ENCODE data around the gene NAPA.

DNA sequence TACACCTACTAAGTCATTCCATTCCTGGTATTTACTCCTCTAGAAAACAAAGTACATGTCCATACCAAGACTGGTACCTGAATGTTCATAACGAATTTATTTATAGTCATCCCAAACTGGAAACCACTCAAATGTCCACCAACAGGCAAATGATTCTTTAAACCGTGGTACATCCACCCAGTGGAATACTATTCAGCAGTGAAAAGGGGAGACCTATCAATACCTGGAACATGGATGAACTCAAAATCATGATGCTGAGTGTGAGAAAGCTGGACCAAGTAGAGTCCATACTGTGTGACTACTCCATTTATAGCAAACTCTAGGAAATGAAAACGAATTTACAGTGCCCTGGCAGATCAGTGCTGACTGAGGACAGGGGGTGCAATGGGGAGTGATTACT is 11.9 kb upstream of the NAPA start:
- TF ChIP-seq, protein P1, sequence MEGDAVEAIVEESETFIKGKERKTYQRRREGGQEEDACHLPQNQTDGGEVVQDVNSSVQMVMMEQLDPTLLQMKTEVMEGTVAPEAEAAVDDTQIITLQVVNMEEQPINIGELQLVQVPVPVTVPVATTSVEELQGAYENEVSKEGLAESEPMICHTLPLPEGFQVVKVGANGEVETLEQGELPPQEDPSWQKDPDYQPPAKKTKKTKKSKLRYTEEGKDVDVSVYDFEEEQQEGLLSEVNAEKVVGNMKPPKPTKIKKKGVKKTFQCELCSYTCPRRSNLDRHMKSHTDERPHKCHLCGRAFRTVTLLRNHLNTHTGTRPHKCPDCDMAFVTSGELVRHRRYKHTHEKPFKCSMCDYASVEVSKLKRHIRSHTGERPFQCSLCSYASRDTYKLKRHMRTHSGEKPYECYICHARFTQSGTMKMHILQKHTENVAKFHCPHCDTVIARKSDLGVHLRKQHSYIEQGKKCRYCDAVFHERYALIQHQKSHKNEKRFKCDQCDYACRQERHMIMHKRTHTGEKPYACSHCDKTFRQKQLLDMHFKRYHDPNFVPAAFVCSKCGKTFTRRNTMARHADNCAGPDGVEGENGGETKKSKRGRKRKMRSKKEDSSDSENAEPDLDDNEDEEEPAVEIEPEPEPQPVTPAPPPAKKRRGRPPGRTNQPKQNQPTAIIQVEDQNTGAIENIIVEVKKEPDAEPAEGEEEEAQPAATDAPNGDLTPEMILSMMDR (IDR thresholded peaks at IDR 0.05; ENCODE audit: insufficient read depth, low read depth, low read length) = no peak
- TF ChIP-seq EZH2 (IDR thresholded peaks at IDR 0.05; ENCODE audit: insufficient read depth, low read length) = no peak
